IMR-90 (cell line): ENCODE data around the gene PLA2G4E.

Experiments
- CEBPB ChIP-seq: IDR thresholded peaks from 2 replicates; pipeline ENCODE4 v1.6.1; 2012; ENCODE audit warnings: low read depth, low read length, improper control_type of control experiment
- MAZ ChIP-seq: IDR thresholded peaks from 2 replicates; pipeline ENCODE4 v1.6.1; 2012; ENCODE audit warnings: low read depth, mild to moderate bottlenecking, low read length, improper control_type of control experiment, moderate library complexity, borderline replicate concordance
- MXI1 ChIP-seq: IDR thresholded peaks from 2 replicates; pipeline ENCODE4 v1.6.1; 2012; ENCODE audit warnings: low read depth, mild to moderate bottlenecking, low read length, moderate library complexity, borderline replicate concordance
- NFE2L2 ChIP-seq: fragments of 150-350 bp; IDR thresholded peaks from 2 replicates; pipeline ENCODE4 v1.6.1; 2016; ENCODE audit warnings: low read depth, mild to moderate bottlenecking, low read length
- POLR2A ChIP-seq: IDR thresholded peaks from 2 replicates; pipeline ENCODE4 v1.6.1; 2012; ENCODE audit warnings: mild to moderate bottlenecking, low read depth, low read length
- RAD21 ChIP-seq: IDR thresholded peaks from 2 replicates; pipeline ENCODE4 v1.6.1; 2012; ENCODE audit warnings: low read length, improper control_type of control experiment
- RFX5 ChIP-seq: IDR thresholded peaks from 2 replicates; pipeline ENCODE4 v1.8.0; 2012; ENCODE audit warnings: low read depth, mild to moderate bottlenecking, low read length, moderate library complexity
- SMC3 ChIP-seq: fragments of 150-350 bp; IDR thresholded peaks from 2 replicates; pipeline ENCODE4 v1.6.1; 2016; ENCODE audit warnings: low read depth, mild to moderate bottlenecking, antibody characterized with exemption, low read length, moderate library complexity
- TF ChIP-seq, protein P1 (sequence below): conservative IDR thresholded peaks from 2 replicates; pipeline ENCODE4 v1.5.1; 2012; ENCODE audit warnings: mild to moderate bottlenecking, low read depth, low read length, improper control_type of control experiment
- TF ChIP-seq, protein P2 (sequence below): fragments of 150-350 bp; IDR thresholded peaks from 2 replicates; pipeline ENCODE4 v1.6.1; 2016; ENCODE audit warnings: low read depth, mild to moderate bottlenecking, low read length, moderate library complexity, borderline replicate concordance

DNA sequence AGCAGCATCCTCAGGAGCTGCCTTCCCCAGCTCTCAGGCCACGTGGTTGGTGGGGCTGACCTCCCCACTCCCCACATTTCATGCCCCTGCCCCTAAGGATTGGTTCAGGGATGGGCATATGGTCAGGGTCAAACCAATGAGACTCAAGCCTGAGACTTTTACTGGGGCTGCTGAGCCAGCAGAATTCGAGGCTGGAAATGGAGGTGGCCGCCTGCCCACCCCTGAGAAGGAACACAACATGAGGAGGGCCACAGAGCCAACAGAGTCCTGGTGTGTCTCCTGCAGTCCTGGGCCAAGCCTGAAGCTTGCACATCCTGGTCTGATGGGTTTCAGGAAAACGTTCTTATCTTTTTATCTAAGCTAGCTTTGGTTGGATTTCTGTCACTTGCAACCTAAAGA, 54.4 kb downstream of the PLA2G4E start:
- TF ChIP-seq, protein P1, sequence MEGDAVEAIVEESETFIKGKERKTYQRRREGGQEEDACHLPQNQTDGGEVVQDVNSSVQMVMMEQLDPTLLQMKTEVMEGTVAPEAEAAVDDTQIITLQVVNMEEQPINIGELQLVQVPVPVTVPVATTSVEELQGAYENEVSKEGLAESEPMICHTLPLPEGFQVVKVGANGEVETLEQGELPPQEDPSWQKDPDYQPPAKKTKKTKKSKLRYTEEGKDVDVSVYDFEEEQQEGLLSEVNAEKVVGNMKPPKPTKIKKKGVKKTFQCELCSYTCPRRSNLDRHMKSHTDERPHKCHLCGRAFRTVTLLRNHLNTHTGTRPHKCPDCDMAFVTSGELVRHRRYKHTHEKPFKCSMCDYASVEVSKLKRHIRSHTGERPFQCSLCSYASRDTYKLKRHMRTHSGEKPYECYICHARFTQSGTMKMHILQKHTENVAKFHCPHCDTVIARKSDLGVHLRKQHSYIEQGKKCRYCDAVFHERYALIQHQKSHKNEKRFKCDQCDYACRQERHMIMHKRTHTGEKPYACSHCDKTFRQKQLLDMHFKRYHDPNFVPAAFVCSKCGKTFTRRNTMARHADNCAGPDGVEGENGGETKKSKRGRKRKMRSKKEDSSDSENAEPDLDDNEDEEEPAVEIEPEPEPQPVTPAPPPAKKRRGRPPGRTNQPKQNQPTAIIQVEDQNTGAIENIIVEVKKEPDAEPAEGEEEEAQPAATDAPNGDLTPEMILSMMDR, result no peak
- TF ChIP-seq RAD21 (no peak), SMC3 (no peak), POLR2A (no peak), MAZ (no peak), CEBPB (no peak), NFE2L2 (no peak), MXI1 (no peak), RFX5 (no peak)
- TF ChIP-seq, protein P2, sequence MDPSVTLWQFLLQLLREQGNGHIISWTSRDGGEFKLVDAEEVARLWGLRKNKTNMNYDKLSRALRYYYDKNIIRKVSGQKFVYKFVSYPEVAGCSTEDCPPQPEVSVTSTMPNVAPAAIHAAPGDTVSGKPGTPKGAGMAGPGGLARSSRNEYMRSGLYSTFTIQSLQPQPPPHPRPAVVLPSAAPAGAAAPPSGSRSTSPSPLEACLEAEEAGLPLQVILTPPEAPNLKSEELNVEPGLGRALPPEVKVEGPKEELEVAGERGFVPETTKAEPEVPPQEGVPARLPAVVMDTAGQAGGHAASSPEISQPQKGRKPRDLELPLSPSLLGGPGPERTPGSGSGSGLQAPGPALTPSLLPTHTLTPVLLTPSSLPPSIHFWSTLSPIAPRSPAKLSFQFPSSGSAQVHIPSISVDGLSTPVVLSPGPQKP, result no peak
